ENCODE measurements around the gene MAD1L1.
"Not testable (repeated sequence)": the region's sequence is repeated elsewhere in the genome, so short reads cannot be mapped to it uniquely, and the experiment has no call there.

Gene MAD1L1

GRCh38 chr7:1875392-1876199 is 357.1 kb downstream of the MAD1L1 start:
- not testable (repeated sequence) for DNase-seq (ENCODE audit: low read depth)

- not testable (repeated sequence) for DNase-seq (ENCODE audit: low read depth)
These were observed 358.0 kb downstream of the MAD1L1 start for GRCh38 chr7:1874590-1875391.

GRCh38 chr7:1873857-1874589 is 358.7 kb downstream of the MAD1L1 start:
- no peak for DNase-seq (ENCODE audit: low read depth)

GRCh38 chr7:1873421-1873820 is 359.3 kb downstream of the MAD1L1 start:
- DNase-seq (ENCODE audit: low read depth) = no peak

- DNase-seq (ENCODE audit: low read depth) = no peak
These were observed 359.7 kb downstream of the MAD1L1 start for GRCh38 chr7:1873070-1873405.

GRCh38 chr7:1872191-1873069 is 360.3 kb downstream of the MAD1L1 start:
- DNase-seq (ENCODE audit: low read depth) = no peak

GRCh38 chr7:1869452-1870130 is 363.2 kb downstream of the MAD1L1 start:
- DNase-seq (ENCODE audit: low read depth) = no peak

GRCh38 chr7:1868516-1869165 is 364.1 kb downstream of the MAD1L1 start:
- no peak for DNase-seq (ENCODE audit: low read depth)

GRCh38 chr7:1867370-1868260 is 365.1 kb downstream of the MAD1L1 start:
- DNase-seq (ENCODE audit: low read depth) = no peak

GRCh38 chr7:1866601-1867000 is 366.1 kb downstream of the MAD1L1 start:
- no peak for DNase-seq (ENCODE audit: low read depth)

- DNase-seq (ENCODE audit: low read depth) = no peak
These were observed 367.0 kb downstream of the MAD1L1 start for GRCh38 chr7:1865571-1866255.

GRCh38 chr7:1865000-1865555 is 367.7 kb downstream of the MAD1L1 start:
- DNase-seq (ENCODE audit: low read depth) = no peak

- DNase-seq (ENCODE audit: low read depth) = no peak
These were observed 368.4 kb downstream of the MAD1L1 start for GRCh38 chr7:1864161-1864940.

GRCh38 chr7:1863091-1863900 is 369.4 kb downstream of the MAD1L1 start:
- no peak for DNase-seq (ENCODE audit: low read depth)

- no peak for DNase-seq (ENCODE audit: low read depth)
These were observed 370.2 kb downstream of the MAD1L1 start for GRCh38 chr7:1862560-1862959.

- no peak for DNase-seq (ENCODE audit: low read depth)
These were observed 370.8 kb downstream of the MAD1L1 start for GRCh38 chr7:1861799-1862458.
